Measurements from ENCODE around the gene TBX2.
"Not testable (repeated sequence)": the region's sequence is repeated elsewhere in the genome, so short reads cannot be mapped to it uniquely, and the experiment has no call there.

The TBX2 gene

GRCh38 chr17:61415374-61416210, 15.9 kb downstream of the TBX2 start:
- no peak for DNase-seq

GRCh38 chr17:61416211-61416539, 16.5 kb downstream of the TBX2 start:
- DNase-seq: no peak

- DNase-seq: peak; percentile 57
These were observed 17.1 kb downstream of the TBX2 start for GRCh38 chr17:61416540-61417363.

- DNase-seq: no peak
These were observed 18.8 kb downstream of the TBX2 start for GRCh38 chr17:61418449-61418848.

- DNase-seq: no peak
These were observed 19.9 kb downstream of the TBX2 start for GRCh38 chr17:61419496-61420046.

- no peak for DNase-seq
These were observed 20.4 kb downstream of the TBX2 start for GRCh38 chr17:61420052-61420451.

- DNase-seq: no peak
These were observed 21.2 kb downstream of the TBX2 start for GRCh38 chr17:61420745-61421398.

- no peak for DNase-seq
These were observed 21.8 kb downstream of the TBX2 start for GRCh38 chr17:61421460-61421859.

GRCh38 chr17:61422116-61422799, 22.6 kb downstream of the TBX2 start:
- DNase-seq: no peak

- no peak for DNase-seq
These were observed 23.2 kb downstream of the TBX2 start for GRCh38 chr17:61422869-61423268.

- DNase-seq: no peak
These were observed 24.5 kb downstream of the TBX2 start for GRCh38 chr17:61423967-61424649.

- DNase-seq: no peak
These were observed 26.2 kb downstream of the TBX2 start for GRCh38 chr17:61425682-61426481.

- DNase-seq: no peak
These were observed 27.1 kb downstream of the TBX2 start for GRCh38 chr17:61426482-61427304.

GRCh38 chr17:61427567-61427966, 27.9 kb downstream of the TBX2 start:
- no peak for DNase-seq

GRCh38 chr17:61429274-61429673, 29.6 kb downstream of the TBX2 start:
- no peak for DNase-seq

- DNase-seq: not testable (repeated sequence)
These were observed 30.2 kb downstream of the TBX2 start for GRCh38 chr17:61429831-61430230.

GRCh38 chr17:61431594-61432311, 32.1 kb downstream of the TBX2 start:
- DNase-seq: no peak

- no peak for DNase-seq
These were observed 36.6 kb downstream of the TBX2 start for GRCh38 chr17:61436273-61436672.

GRCh38 chr17:61436995-61437704, 37.5 kb downstream of the TBX2 start:
- DNase-seq: no peak

Measured in activated CD4-positive, alpha-beta T cell treated with anti-CD3 and anti-CD28 coated beads, Interleukin-2, amount 50 U/mL, for 1 hour (primary cell).